ENCODE data around the gene GALNT9. TPM values are rescaled to one million over a fixed set of nuclear protein-coding genes. Genes with fewer than 3 reads are reported as not detected.

The GALNT9 gene
- polyA plus RNA-seq, 1 of the 3 experiments (the other 2 are of a cell fraction), result not detected

- Histone ChIP-seq H3F3A (replicated peaks; ENCODE audit: insufficient read depth) (peaks cover 11% of the 10 kb centered on the region), H3K4me2 (no peak overlapping the region), H3K4me3 (ENCODE audit: low read depth in 2 of 2, low read length in 1 of 2) (no peak overlapping the region), H2AFZ (ENCODE audit: low read depth) (no peak overlapping the region), H4K20me1 (ENCODE audit: insufficient read depth) (no peaks in the 10 kb centered on the region), H3K9ac (no peak overlapping the region), H3K79me2 (ENCODE audit: insufficient read depth) (no peaks in the 10 kb centered on the region), H3K27me3 (ENCODE audit: insufficient read depth) (peaks cover 34% of the 10 kb centered on the region), H3K36me3 (replicated peaks in 1 of 2; ENCODE audit: control insufficient read depth in 1 of 2, insufficient read depth in 2 of 2, low read length in 1 of 2) (no peaks in the 10 kb centered on the region), H3K4me1 (ENCODE audit: control insufficient read depth in 1 of 2, insufficient read depth in 2 of 2, low read depth in 1 of 2, low read length in 1 of 2) (no peaks in the 10 kb centered on the region), H3K9me2 (no peaks in the 10 kb centered on the region), H3K9me3 (no peaks in the 10 kb centered on the region), H3K27ac (ENCODE audit: low read depth in 2 of 2, low read length in 1 of 2) (no peak overlapping the region)
- ChIA-PET CTCF (no interaction called here), POLR2A (no interaction called here)
- TF ChIP-seq MXI1 (IDR thresholded peaks at IDR 0.05; ENCODE audit: low read depth, low read length) (no peak), ELF1 (IDR thresholded peaks at IDR 0.05) (no peak), SIN3A (IDR thresholded peaks at IDR 0.05; ENCODE audit: borderline replicate concordance, low read depth, low read length) (no peak), GABPA (IDR thresholded peaks at IDR 0.05; ENCODE audit: low read depth) (no peak), FOXJ3 (CRISPR knock-in tag; IDR thresholded peaks at IDR 0.05) (no peak), MAX (IDR thresholded peaks at IDR 0.05; ENCODE audit: low read depth) (no peak), NRF1 (IDR thresholded peaks at IDR 0.05; ENCODE audit: low read depth, low read length) (no peak)
- TF ChIP-seq, protein P1, sequence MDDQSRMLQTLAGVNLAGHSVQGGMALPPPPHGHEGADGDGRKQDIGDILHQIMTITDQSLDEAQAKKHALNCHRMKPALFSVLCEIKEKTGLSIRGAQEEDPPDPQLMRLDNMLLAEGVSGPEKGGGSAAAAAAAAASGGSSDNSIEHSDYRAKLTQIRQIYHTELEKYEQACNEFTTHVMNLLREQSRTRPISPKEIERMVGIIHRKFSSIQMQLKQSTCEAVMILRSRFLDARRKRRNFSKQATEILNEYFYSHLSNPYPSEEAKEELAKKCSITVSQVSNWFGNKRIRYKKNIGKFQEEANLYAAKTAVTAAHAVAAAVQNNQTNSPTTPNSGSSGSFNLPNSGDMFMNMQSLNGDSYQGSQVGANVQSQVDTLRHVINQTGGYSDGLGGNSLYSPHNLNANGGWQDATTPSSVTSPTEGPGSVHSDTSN (IDR thresholded peaks at IDR 0.05), result no peak
- 22% methylated on average over 16 of the region's 32 CpGs for WGBS (ENCODE audit: low lambda C conversion rate)
- DNase-seq, result no peak
Measured at GRCh38 chr12:132239796-132240668, 89.4 kb downstream of the GALNT9 start.

DNA sequence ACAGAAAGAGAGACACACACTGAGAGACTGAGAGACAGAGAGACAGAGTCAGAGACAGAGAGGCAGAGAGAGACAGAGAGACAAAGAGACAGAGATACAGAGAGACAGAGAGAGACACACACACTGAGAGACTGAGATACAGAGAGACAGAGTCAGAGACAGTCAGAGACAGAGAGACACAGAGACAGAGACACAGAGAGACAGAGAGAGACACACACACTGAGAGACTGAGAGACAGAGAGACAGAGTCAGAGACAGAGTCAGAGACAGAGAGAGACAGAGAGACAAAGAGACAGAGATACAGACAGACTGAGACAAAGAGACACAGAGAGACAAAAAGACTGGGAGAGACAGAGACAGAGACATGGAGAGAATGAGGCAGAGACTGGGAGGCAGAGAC is 90.0 kb downstream of the GALNT9 start:
- Histone ChIP-seq H3F3A (replicated peaks; ENCODE audit: insufficient read depth) (peaks cover 11% of the 10 kb centered on the region), H3K9me2 (no peaks in the 10 kb centered on the region), H3K27ac (ENCODE audit: low read depth in 2 of 2, low read length in 1 of 2) (no peak overlapping the region), H3K4me2 (no peak overlapping the region), H3K27me3 (ENCODE audit: insufficient read depth) (peaks cover 32% of the 10 kb centered on the region), H2AFZ (ENCODE audit: low read depth) (no peak overlapping the region), H4K20me1 (ENCODE audit: insufficient read depth) (no peaks in the 10 kb centered on the region), H3K4me3 (ENCODE audit: low read depth in 2 of 2, low read length in 1 of 2) (no peak overlapping the region), H3K36me3 (replicated peaks in 1 of 2; ENCODE audit: control insufficient read depth in 1 of 2, insufficient read depth in 2 of 2, low read length in 1 of 2) (no peaks in the 10 kb centered on the region), H3K9ac (no peak overlapping the region), H3K9me3 (no peaks in the 10 kb centered on the region), H3K79me2 (ENCODE audit: insufficient read depth) (no peaks in the 10 kb centered on the region), H3K4me1 (ENCODE audit: control insufficient read depth in 1 of 2, insufficient read depth in 2 of 2, low read depth in 1 of 2, low read length in 1 of 2) (no peaks in the 10 kb centered on the region)
- no peak for DNase-seq
- TF ChIP-seq JUND (IDR thresholded peaks at IDR 0.05), result no peak
- TF ChIP-seq NRF1 (IDR thresholded peaks at IDR 0.05; ENCODE audit: low read depth, low read length), result no peak
- no peak for TF ChIP-seq TAF1 (IDR thresholded peaks at IDR 0.05; ENCODE audit: borderline replicate concordance, low read depth, low read length)
- no peak for TF ChIP-seq YY1 (IDR thresholded peaks at IDR 0.05; ENCODE audit: low read depth)
- no peak for TF ChIP-seq CHD2 (IDR thresholded peaks at IDR 0.05; ENCODE audit: low read length, partially characterized antibody)
- no peak for TF ChIP-seq USF2 (IDR thresholded peaks at IDR 0.05; ENCODE audit: borderline replicate concordance, low read depth, low read length)
- TF ChIP-seq EP300 (IDR thresholded peaks at IDR 0.05; ENCODE audit: borderline replicate concordance in 1 of 2, low read depth in 1 of 2, low read length in 1 of 2), result no peak
- TF ChIP-seq FOSL2 (IDR thresholded peaks at IDR 0.05; ENCODE audit: borderline replicate concordance, low read depth), result no peak
- no peak for TF ChIP-seq SIN3A (IDR thresholded peaks at IDR 0.05; ENCODE audit: borderline replicate concordance, low read depth, low read length)
- TF ChIP-seq RXRA (IDR thresholded peaks at IDR 0.05; ENCODE audit: borderline replicate concordance, low read depth), result no peak
- TF ChIP-seq GABPA (IDR thresholded peaks at IDR 0.05; ENCODE audit: low read depth), result no peak
- TF ChIP-seq POLR2AphosphoS5 (IDR thresholded peaks at IDR 0.05; ENCODE audit: low read depth, low read length), result no peak
- TF ChIP-seq ELF1 (IDR thresholded peaks at IDR 0.05), result no peak
- no peak for TF ChIP-seq GATA2 (CRISPR knock-in tag; IDR thresholded peaks at IDR 0.05)
- no peak for TF ChIP-seq ZBTB33 (IDR thresholded peaks at IDR 0.05; ENCODE audit: borderline replicate concordance, low read depth)
- TF ChIP-seq RAD21 (IDR thresholded peaks at IDR 0.05; ENCODE audit: low read length), result no peak
- ChIA-PET CTCF (no interaction called here), POLR2A (no interaction called here)

All from SK-N-SH (cell line).